ENCODE results near the gene EXOC8. TPM values are rescaled to one million over a fixed set of nuclear protein-coding genes. Genes with fewer than 3 reads are reported as not detected.

EXOC8 gene, protein sequence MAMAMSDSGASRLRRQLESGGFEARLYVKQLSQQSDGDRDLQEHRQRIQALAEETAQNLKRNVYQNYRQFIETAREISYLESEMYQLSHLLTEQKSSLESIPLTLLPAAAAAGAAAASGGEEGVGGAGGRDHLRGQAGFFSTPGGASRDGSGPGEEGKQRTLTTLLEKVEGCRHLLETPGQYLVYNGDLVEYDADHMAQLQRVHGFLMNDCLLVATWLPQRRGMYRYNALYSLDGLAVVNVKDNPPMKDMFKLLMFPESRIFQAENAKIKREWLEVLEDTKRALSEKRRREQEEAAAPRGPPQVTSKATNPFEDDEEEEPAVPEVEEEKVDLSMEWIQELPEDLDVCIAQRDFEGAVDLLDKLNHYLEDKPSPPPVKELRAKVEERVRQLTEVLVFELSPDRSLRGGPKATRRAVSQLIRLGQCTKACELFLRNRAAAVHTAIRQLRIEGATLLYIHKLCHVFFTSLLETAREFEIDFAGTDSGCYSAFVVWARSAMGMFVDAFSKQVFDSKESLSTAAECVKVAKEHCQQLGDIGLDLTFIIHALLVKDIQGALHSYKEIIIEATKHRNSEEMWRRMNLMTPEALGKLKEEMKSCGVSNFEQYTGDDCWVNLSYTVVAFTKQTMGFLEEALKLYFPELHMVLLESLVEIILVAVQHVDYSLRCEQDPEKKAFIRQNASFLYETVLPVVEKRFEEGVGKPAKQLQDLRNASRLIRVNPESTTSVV
- 13.2 TPM for polyA plus RNA-seq (ENCODE audit: insufficient read length)
- long read RNA-seq, donor 1, full-length matches to known transcripts, result 10 of 10 reads
- long read RNA-seq, donor 1, partial matches to known transcripts, result 0 of 10 reads
- long read RNA-seq, donor 1, other reads (novel, unspliced or antisense), result 0 of 10 reads
- long read RNA-seq, donor 2, full-length matches to known transcripts, result 10 of 10 reads
- long read RNA-seq, donor 2, partial matches to known transcripts, result 0 of 10 reads
- long read RNA-seq, donor 2, other reads (novel, unspliced or antisense), result 0 of 10 reads
- long read RNA-seq, donor 3, full-length matches to known transcripts, result 24 of 24 reads
- long read RNA-seq, donor 3, partial matches to known transcripts, result 0 of 24 reads
- long read RNA-seq, donor 3, other reads (novel, unspliced or antisense), result 0 of 24 reads
- long read RNA-seq, donor 4, full-length matches to known transcripts, result 2 of 2 reads
- long read RNA-seq, donor 4, partial matches to known transcripts, result 0 of 2 reads
- long read RNA-seq, donor 4, other reads (novel, unspliced or antisense), result 0 of 2 reads
- long read RNA-seq, donor 5, full-length matches to known transcripts, result 7 of 7 reads
- long read RNA-seq, donor 5, partial matches to known transcripts, result 0 of 7 reads
- long read RNA-seq, donor 5, other reads (novel, unspliced or antisense), result 0 of 7 reads
- long read RNA-seq, donor 6, full-length matches to known transcripts, result 8 of 8 reads
- long read RNA-seq, donor 6, partial matches to known transcripts, result 0 of 8 reads
- long read RNA-seq, donor 6, other reads (novel, unspliced or antisense), result 0 of 8 reads
- long read RNA-seq, donor 7, full-length matches to known transcripts, result 13 of 13 reads
- long read RNA-seq, donor 7, partial matches to known transcripts, result 0 of 13 reads
- long read RNA-seq, donor 7, other reads (novel, unspliced or antisense), result 0 of 13 reads
- long read RNA-seq, donor 8, full-length matches to known transcripts, result 4 of 4 reads
- long read RNA-seq, donor 8, partial matches to known transcripts, result 0 of 4 reads
- long read RNA-seq, donor 8, other reads (novel, unspliced or antisense), result 0 of 4 reads

DNA sequence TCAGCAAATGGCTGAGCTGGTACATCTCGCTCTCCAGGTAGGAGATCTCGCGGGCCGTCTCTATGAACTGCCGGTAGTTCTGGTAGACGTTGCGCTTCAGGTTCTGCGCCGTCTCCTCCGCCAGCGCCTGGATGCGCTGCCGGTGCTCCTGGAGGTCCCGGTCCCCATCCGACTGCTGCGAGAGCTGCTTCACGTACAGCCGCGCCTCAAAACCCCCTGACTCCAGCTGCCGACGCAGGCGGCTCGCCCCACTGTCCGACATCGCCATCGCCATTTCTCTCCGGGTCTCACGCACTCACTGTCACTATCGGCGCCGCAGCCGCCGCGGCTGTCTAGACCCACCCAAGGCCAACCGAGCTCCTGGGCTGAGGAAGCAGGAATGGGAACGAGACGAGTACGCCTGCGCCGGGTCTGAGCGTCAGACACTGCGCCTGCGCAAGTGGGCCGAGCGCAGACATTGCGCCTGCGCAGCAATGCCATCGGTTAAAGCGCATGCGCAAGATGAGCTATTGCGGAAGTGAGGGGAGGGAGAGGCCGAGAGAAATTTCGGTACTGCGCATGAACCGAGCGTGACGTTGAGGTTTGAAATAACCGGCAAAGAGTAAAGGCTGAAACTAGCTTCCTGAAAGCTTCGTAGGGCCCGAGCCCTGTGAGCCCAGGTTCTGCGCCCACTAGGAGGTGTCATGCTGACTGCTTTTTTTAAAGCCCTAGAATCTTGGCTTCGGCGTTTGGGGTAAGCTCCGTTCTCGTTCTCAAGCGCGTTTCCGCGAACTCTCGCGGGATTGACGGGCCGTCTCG, at the start of gene EXOC8:
TSS of gene EXOC8 (minus strand) at position 381 of the 798 bp plus-strand sequence. CDS start at position 274, 107 bp downstream.
- peak; percentile 99 for DNase-seq

- DNase-seq, result no peak
These were observed 48.8 kb upstream of the EXOC8 start for GRCh38 chr1:231386466-231386865.

GRCh38 chr1:231385416-231385748, 47.7 kb upstream of the EXOC8 start:
- DNase-seq, result no peak

DNA sequence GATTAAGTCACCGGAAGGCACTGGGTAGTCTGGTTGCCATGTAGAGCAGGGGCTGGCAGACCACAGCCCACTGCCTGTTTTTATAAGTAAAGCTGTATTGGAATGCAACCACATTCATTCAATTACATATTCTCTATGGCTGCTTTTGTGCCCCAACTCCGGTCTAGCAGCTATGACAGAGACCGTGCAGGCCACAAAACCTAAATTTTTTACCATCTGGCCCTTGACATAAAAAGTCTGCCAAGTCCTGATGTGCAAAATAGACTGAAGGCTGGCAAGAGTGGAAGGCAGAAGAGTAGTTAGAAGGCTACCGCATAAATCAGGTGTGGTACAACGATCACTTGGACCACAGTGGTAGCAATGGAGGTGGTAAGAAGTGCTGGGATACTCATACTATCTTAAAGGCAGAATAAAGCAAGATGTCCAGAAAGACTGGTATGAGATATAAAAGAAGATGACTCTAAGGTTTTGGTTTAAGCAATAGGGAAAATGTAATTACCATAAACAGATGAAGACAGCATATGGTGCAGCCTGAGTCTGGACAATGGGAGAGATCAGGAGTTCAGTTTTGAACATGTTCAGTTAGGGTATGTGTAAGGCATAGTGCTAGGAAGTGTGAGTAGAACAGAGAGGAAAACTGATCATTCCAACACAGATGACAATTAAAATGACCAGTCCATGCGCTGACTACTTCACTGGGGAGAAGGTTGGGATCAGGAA, 47.2 kb upstream of the EXOC8 start:
- no peak for DNase-seq

DNA sequence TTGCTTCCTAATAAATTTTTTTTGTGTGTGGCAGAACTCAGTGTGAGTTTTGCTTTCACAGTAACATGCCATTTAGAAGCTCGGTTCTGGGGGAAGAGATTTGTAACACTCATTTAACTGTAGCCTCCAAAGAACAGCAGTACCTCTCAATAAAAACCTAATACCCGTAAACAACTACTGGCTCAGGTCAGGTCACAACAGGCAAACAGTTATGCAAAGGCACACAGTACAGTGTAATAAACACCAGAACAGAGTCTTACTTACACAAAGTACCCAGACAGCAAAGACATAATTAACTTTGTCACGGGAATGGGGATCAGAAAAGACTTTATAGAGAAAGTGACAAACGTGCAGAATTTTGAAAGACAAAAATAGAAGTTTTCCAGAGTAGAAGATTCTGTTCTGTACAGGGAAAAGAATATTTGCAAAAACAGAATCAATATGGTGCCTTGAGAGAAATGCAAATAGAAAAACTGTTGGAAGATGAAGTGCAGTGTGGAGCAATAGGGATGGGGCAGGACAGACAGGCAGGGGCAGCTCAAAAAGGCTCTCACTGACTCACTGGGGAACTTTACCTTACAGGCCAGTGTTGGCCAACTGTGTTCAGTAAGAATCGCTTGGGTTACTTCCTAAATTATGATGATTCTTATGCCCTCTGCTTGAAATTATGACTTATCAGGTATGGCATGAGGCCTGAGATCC, 45.7 kb upstream of the EXOC8 start:
- no peak for DNase-seq

- no peak for DNase-seq
These were observed 44.8 kb upstream of the EXOC8 start for GRCh38 chr1:231382426-231382825.

GRCh38 chr1:231381729-231382128, 44.1 kb upstream of the EXOC8 start:
- no peak for DNase-seq

DNA sequence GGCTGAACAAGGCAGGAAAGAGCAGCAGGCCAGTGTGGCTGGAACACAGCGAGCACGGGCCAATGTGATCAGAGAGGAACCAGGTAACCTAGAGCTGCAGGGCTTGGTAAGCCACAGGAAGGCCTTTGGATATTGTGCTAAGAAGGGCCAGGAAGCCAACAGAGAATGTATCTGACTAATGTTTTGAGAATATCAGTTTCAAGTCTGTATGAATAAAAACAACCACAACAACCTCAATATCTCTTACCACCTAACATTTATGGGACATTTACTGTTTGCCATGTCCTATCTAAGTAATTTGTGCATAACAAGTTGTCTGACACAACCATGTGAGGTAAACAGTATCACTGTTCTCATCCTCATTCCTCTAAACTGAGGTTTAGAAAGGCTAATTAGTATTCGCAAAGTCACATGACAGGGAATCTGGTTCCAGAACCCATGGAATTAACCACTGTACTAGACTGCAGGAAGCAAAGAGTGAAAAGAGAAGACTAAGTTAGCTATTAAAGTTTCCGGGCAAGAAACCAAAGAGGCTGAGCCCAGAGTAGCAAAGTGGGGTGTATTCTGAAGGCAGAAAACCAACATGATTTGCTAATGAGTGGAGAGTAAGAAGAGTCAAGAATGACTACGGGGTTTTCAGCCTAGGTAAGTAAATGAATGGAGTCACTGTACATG, 39.4 kb upstream of the EXOC8 start:
- no peak for DNase-seq

DNA sequence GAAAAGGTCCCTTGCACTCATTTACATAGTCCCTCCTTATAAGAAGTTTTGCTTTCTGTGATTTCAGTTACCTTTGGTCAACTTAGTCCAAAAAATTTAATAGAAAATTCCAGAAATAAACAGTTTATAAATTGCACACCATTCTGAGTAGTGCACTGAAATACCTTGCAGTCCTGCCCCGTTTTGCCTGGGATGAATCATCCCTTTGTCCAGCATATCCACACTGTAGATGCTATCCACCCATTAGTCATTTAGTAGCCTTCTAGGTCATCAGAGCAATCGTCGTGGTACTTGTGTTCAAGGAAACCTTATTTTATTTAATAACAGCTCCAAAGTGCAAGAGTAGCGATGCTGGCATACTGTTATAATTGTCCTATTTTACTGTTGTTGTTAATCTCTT, 38.4 kb upstream of the EXOC8 start:
- DNase-seq, result no peak

GRCh38 chr1:231374394-231374793, 36.7 kb upstream of the EXOC8 start:
- no peak for DNase-seq

DNA sequence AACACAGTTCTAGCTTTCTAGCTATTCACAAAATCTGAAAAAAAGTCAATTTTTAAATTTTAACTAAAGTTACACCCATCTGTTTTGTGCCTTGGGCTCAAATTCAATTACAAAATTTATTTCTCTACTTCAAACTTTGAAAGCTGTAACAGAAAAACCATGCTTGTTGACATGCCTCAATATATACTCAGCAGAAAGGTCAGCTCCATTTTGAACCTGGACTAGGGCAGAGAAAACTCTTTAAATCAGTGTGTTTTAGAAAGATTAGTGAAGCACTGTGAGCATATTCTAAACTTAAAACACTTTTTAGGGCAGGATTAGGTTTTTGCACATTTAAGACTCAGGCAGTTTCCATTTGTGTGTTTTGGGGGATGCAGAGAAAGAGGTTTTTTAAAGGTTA, 34.8 kb upstream of the EXOC8 start:
- no peak for DNase-seq

DNA sequence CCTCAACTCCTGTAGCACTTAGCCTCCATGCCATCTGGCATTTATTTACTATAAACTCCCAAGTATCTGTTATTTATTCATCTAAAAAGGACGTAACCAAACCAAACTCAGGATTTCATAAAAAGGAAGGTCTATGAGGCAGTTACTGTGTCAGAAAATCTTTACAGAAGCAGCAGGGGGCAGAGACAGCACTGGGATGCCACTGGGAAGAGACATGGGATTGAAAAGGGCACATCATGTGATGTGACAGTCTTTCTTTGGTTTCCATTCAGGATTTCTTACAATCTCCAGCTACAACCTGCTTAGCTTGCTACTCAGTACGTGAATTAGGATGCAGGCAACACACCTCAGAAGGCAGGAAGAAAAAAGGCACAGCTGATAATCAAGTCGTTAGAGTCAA, 31.6 kb upstream of the EXOC8 start:
- DNase-seq, result no peak

DNA sequence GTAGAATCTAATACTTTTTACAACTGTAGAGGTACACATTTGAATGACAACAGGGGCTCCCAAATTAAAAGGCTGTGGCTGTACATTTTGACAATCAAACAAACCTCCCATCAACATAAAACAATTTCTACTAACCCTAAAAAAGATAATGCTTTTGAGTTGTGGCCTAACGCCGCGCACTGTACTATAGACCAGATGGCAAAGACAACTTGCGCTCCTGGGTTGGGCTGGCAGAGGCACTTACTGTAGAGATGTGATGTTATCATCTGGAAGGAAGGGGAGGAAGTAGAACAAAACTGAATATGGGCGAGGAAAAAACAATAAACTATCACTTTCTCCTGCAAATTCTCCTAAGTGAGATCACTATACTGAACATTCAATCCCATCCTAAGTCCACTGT, 26.5 kb upstream of the EXOC8 start:
- no peak for DNase-seq

GRCh38 chr1:231363624-231364023, 26.0 kb upstream of the EXOC8 start:
- DNase-seq, result no peak

DNA sequence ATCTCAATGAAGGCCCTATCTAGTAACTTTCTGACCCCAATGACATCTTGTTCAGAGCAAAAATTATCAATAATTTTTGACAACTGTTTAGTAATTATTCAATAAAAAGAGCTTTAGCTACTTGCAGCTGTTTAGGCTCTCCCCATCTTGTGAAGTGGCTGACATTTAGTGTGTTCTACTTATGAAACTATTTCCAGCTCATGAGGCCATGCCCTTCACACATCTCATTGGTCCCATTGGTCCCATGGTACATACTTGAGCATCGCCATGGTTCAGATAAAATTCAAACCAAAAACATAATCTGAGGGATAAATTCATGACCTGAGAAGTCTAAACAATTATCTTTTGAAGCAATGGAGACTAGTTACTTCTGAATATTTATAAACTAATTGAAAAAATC, 24.7 kb upstream of the EXOC8 start:
- DNase-seq, result no peak

DNA sequence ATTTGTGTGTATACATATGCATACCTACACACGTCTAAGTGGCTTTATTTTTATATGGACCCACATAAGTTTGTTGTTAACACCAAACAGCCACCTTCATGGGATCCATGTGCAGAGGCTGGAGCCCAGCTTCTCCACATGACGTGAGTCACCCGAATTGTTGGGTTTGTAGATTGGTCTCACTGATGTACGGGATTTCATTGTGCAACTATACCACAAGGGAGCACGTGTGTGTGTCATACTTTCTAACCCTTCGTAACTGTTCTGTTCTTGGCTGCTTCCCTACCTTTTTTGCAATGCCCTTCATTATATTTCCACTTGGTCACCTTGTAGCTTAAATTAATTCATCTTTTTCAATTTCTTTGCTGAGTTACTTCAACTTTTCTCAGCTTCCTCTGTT, 21.5 kb upstream of the EXOC8 start:
- no peak for DNase-seq

- peak; percentile 55 for DNase-seq
These were observed 20.2 kb upstream of the EXOC8 start for GRCh38 chr1:231357831-231358354.

GRCh38 chr1:231357187-231357772, 19.6 kb upstream of the EXOC8 start:
- DNase-seq, result no peak
